ENCODE measurements around the gene G6PC1.

G6PC1 gene

DNA sequence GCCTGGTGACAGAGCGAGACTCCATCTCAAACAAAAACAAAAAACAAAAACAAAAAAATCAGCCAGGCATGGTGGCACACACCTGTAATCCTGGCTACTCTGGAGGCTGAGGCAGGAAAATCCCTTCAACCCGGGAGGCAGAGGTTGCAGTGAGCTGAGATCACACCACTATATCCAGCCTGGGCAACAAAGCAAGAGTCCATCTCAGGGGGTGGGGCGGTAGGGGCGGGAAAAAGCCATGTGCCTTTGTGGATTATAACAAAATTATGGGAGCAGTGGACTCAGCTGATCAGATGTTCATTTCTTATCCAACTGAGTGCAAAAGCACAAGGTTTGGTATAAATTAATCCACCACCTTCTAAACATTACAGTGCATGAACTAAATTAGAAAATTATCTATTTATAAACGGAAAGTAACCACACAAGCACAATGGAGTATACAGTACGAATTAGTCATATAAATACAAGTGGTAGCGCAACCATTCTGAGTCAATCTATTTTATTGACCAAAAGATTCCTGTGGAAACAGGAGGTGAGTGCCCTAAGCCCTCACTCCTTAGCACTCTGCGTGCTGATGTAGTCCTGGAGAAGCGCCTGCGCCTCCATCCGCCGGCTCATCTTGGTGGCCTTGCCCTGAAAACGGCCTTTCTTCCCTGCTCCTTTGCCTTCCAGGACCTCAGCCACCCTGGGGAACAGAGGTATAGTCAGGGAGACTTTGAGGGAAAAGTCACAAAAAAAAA, 49.6 kb downstream of the G6PC1 start:
- no peak for DNase-seq

All from stimulated activated naive CD4-positive, alpha-beta T cell treated with Interleukin-2 at 50 U/mL for 16 hours (primary cell).